ENCODE measurements around the gene TRMT2B.

- TF ChIP-seq, protein P1, sequence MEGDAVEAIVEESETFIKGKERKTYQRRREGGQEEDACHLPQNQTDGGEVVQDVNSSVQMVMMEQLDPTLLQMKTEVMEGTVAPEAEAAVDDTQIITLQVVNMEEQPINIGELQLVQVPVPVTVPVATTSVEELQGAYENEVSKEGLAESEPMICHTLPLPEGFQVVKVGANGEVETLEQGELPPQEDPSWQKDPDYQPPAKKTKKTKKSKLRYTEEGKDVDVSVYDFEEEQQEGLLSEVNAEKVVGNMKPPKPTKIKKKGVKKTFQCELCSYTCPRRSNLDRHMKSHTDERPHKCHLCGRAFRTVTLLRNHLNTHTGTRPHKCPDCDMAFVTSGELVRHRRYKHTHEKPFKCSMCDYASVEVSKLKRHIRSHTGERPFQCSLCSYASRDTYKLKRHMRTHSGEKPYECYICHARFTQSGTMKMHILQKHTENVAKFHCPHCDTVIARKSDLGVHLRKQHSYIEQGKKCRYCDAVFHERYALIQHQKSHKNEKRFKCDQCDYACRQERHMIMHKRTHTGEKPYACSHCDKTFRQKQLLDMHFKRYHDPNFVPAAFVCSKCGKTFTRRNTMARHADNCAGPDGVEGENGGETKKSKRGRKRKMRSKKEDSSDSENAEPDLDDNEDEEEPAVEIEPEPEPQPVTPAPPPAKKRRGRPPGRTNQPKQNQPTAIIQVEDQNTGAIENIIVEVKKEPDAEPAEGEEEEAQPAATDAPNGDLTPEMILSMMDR (IDR thresholded peaks at IDR 0.05), result no peak
- no peak for TF ChIP-seq POLR2A (IDR thresholded peaks at IDR 0.05)
These were observed 28.6 kb upstream of the TRMT2B start for GRCh38 chrX:101080326-101081124.
